ENCODE results near the gene DMBT1.

- no peak for TF ChIP-seq CTCF (IDR thresholded peaks at IDR 0.05; ENCODE audit: borderline replicate concordance, extremely low read depth, low read length, poor library complexity, severe bottlenecking)
- no peak for TF ChIP-seq EZH2 (IDR thresholded peaks at IDR 0.05; ENCODE audit: borderline replicate concordance, low read depth, low read length, severe bottlenecking)
Observed at GRCh38 chr10:122550983-122551382, 9.6 kb upstream of the DMBT1 start.

All from DND-41 (cell line).